Inferior parietal cortex (tissue), 1 donor: ENCODE results near the gene ARID4B.

Experiments used
- DNase-seq: peaks from one replicate; pipeline ENCODE4 v3.0.0-alpha.2; 2016; ENCODE audit errors: extremely low spot score

ARID4B gene

DNA sequence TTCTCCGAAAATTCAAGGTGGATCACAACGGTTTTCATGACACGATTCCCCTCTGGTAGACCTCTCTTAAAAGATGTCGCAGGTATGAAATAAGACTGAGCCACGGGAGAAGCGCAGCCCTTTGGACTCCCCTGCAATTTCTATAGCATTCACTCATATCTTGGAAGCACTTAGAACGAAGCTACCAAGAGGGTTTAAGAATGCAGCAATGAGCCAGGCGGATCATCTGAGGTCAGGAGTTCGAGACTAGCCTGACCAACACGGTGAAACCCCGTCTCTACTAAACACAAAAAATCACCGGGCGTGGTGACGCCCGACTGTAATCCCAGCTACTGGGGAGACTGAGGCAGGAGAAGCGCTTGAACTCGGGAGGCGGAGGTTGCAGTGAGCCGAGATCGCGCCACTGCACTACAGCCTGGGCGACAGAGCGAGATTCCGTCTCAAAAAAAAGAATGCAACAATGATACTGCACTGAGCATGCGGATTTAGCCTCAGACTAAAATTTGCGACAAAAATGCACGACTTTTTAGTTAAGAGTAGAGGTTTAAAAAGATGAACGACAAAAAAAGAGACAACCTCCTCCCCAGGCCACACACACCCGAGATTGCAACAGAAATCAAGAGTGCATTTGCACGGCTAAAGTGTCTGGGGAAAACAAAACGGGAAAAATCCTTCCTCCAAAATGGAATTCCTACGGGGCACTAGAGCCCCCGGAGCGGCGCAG, 200.1 kb downstream of the ARID4B start:
- peak; percentile 32 for DNase-seq

DNA sequence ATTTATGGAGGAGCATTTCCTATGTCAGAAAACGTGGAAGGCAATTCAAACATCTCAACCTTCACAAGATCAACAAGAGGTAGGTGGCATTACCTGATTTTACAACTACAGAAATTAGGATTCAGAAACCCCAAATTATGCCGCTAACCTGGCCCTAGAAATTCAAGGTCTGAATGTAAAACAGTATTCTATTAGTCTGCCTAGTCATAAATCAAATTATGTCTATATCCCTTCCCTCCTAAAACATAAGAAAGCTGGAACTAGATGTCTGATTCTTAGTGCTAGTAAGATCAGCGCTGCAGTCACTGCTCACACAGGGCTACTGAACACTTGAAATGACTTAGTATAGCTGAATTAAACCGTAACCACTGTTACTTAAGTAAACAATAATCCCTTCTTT, 200.8 kb downstream of the ARID4B start:
- no peak for DNase-seq

DNA sequence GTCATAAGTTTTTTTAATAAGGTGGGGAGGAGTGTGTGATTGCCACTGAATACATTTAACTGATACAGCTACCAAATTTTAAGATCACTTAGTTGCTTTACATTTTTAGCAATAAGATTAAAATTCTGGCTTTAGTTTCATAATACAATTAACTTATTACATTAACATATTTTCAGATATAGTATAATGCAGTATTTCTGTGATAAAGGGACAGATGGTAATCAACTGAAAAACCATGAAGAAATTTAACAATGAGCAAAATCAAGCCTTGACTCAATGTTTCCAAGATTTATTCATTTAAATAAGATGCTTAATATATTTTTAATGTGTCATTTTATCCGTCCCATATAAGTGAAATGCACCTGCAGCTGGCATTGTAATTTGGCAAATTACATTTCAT, 203.3 kb downstream of the ARID4B start:
- DNase-seq = no peak

DNA sequence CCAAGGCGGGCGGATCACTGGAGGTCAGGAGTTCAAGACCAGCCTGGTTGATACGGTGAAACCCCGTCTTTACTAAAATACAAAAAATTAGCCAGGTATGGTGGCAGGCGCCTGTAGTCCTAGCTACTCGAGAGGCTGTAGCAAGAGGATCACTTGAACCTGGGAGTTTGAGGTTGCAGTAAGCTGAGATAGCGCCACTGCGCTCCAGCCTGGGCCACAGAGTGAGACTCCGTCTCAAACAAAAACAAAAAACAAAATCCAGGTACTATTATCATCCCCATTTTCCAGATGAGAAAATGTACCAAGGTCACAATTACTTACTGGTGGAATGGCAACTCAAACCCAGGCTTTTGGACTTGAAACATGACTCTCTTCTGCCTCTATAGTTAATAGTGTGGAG, 203.9 kb downstream of the ARID4B start:
- no peak for DNase-seq

DNA sequence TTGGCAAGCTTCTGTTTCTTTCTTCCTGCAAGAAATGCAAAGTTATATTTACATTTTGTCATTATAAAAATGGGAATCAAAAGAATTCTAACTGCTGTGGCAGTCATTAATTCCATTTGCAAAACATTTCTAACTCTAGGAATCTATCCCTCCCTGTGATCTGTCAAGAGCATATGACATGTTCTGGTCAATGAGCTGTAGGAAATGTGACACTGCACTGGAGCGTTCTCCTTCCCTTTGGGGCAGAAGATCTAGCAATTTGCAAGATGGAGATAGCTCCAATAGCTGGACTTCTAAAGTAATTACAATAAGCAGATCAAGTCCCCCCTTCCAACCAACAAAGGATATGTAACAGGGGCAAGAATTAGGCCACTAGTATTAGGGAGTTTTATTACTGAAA, 205.6 kb downstream of the ARID4B start:
- DNase-seq = no peak
